HFFc6 (cell line): ENCODE measurements around the gene FOSL1. TPM values are rescaled to one million over a fixed set of nuclear protein-coding genes. Genes with fewer than 3 reads are reported as not detected.

ENCODE experiments used
- DNase-seq: peaks from one replicate; pipeline ENCODE4 v3.0.0-alpha.2; 2018
- H3K27ac Mint-ChIP-seq: 2 replicates; pipeline ENCODE4 v1.8.0; 2020; ENCODE audit warnings: mild to moderate bottlenecking, mixed read lengths
- H3K27me3 Mint-ChIP-seq: 2 replicates; pipeline ENCODE4 v1.8.0; 2021; ENCODE audit warnings: mild to moderate bottlenecking, moderate library complexity, mixed read lengths; ENCODE audit not compliant: insufficient read depth
- H3K36me3 Mint-ChIP-seq: 2 replicates; pipeline ENCODE4 v1.8.0; 2021; ENCODE audit warnings: low read depth, mixed read lengths
- H3K4me1 Mint-ChIP-seq: 2 replicates; pipeline ENCODE4 v1.8.0; 2020; ENCODE audit warnings: low read depth, mixed read lengths
- H3K4me3 Mint-ChIP-seq: 2 replicates; pipeline ENCODE4 v1.8.0; 2020; ENCODE audit warnings: mild to moderate bottlenecking, moderate library complexity, mixed read lengths
- H3K9me3 Mint-ChIP-seq: 2 replicates; pipeline ENCODE4 v1.8.0; 2020; ENCODE audit warnings: mild to moderate bottlenecking, mixed read lengths
- total RNA-seq, 6 experiments: library from RNA; stranded (reverse); fragmentation: NEBNext Ultra II Directional; extraction: Animal tissue kit (Norgen Biotek cat#: 25700); gene quantifications; 2 replicates in 1 of 6; 3 replicates in 5 of 6; pipeline ENCODE4 v1.2.3, GENCODE V29; 2021
- TF ChIP-seq, protein P1 (sequence below): fragments of 200-600 bp; sonication (generic); IDR thresholded peaks from 2 replicates; pipeline ENCODE4 v1.5.0; 2021; ENCODE audit warnings: antibody characterized with exemption, mild to moderate bottlenecking

Gene FOSL1
- total RNA-seq, 6 experiments from 2014 or later: 134 to 275 (median 234) TPM

DNA sequence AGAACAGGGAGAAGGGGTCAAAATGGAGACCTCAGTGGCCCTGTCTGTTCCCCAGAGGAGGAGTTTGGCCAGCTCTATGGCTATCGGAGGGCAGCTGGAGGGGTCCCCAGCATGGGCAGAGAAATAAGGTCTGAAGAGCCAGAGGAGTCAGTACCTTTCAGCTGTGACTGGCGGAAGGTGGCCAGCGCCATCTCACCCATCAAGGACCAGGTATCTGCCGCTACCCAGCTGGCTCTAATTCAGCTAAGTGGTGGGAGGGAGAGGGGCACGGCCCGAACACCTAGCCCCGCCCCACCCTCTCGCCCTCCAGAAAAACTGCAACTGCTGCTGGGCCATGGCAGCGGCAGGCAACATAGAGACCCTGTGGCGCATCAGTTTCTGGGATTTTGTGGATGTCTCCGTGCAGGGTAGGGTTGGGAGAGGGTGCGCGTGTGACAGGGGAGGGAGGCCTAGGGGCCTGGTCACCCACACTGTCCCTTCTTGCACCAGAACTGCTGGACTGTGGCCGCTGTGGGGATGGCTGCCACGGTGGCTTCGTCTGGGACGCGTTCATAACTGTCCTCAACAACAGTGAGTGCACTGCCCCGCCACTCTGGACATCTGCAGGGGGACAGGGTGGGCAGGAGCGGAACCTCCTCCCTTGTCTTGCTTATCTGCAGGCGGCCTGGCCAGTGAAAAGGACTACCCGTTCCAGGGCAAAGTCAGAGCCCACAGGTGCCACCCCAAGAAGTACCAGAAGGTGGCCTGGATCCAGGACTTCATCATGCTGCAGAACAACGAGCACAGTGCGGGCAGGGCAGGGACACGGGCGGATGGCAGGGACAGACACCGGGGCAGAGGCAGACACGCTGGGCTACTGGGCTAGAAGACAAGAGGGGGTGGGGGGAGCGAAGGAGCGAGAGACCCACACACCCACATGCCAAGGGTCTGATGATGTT, 17.8 kb downstream of the FOSL1 start:
- Mint-ChIP-seq H3K9me3 (no peaks in the 10 kb centered on the region), H3K4me1 (peaks cover 37% of the 10 kb centered on the region), H3K36me3 (peaks cover 16% of the 10 kb centered on the region), H3K27me3 (peaks cover 16% of the 10 kb centered on the region), H3K4me3 (no peak overlapping the region), H3K27ac (no peak overlapping the region)
- TF ChIP-seq, protein P1, sequence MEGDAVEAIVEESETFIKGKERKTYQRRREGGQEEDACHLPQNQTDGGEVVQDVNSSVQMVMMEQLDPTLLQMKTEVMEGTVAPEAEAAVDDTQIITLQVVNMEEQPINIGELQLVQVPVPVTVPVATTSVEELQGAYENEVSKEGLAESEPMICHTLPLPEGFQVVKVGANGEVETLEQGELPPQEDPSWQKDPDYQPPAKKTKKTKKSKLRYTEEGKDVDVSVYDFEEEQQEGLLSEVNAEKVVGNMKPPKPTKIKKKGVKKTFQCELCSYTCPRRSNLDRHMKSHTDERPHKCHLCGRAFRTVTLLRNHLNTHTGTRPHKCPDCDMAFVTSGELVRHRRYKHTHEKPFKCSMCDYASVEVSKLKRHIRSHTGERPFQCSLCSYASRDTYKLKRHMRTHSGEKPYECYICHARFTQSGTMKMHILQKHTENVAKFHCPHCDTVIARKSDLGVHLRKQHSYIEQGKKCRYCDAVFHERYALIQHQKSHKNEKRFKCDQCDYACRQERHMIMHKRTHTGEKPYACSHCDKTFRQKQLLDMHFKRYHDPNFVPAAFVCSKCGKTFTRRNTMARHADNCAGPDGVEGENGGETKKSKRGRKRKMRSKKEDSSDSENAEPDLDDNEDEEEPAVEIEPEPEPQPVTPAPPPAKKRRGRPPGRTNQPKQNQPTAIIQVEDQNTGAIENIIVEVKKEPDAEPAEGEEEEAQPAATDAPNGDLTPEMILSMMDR: no peak
- DNase-seq: no peak

DNA sequence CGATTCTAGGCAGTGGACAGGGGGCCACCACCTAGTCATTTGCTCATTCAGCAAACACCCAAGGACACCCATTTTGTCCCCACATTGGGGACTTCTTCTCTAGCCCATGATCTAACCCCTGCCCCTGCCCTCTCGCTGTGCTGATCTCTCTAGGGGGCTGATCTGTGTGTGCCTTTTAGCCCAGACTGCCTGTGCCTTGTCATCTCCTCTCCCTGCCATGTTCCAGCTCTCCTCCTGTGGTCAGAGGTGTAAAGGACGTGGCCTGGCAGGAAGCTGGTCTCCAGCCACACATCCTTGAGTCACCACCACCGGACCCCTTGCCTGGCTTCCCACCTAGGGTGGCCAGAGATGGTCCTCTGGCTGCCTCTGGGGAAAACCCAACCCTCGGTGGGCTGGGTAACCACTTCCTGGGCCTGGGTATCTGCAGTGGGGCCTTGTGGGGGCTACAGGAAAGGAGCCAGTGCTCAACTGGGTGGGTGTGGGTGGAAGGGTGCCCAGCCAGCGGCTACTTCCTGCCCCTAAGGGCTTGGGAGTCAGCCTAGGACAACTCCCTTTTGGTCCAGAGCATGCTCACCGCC, 19.3 kb downstream of the FOSL1 start:
- H3K27ac Mint-ChIP-seq: peak overlapping the region; percentile 71
- H3K9me3 Mint-ChIP-seq: no peaks in the 10 kb centered on the region
- peaks cover 24% of the 10 kb centered on the region for H3K4me1 Mint-ChIP-seq
- H3K36me3 Mint-ChIP-seq: peaks cover 8% of the 10 kb centered on the region
- DNase-seq: no peak
- TF ChIP-seq, protein P1: no peak
- H3K4me3 Mint-ChIP-seq: no peak overlapping the region; the same call in 1 of the 2 replicates
- peaks cover 7% of the 10 kb centered on the region for H3K27me3 Mint-ChIP-seq

DNA sequence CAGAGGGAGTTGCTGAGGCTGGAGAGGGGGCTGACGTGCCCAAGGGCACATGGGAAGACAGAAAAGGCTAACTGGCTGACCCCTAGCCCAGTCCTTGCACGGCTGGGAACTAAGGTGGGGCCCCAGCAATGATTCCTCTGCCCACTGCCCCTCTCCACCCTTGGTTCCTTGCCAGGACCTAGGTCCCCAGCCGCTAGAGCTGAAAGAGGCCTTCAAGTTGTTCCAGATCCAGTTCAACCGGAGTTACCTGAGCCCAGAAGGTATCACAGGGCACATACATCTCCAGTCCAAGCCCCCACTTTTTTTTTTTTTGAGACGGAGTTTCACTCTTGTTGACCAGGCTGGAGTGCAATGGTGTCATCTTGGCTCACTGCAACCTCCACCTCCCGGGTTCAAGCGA, 20.2 kb downstream of the FOSL1 start:
- peaks cover 8% of the 10 kb centered on the region for H3K36me3 Mint-ChIP-seq
- TF ChIP-seq, protein P1: no peak
- H3K27me3 Mint-ChIP-seq: peaks cover 7% of the 10 kb centered on the region
- H3K4me3 Mint-ChIP-seq: no peak overlapping the region
- peaks cover 22% of the 10 kb centered on the region for H3K4me1 Mint-ChIP-seq
- no peak for DNase-seq
- H3K9me3 Mint-ChIP-seq: no peaks in the 10 kb centered on the region
- no peak overlapping the region for H3K27ac Mint-ChIP-seq

DNA sequence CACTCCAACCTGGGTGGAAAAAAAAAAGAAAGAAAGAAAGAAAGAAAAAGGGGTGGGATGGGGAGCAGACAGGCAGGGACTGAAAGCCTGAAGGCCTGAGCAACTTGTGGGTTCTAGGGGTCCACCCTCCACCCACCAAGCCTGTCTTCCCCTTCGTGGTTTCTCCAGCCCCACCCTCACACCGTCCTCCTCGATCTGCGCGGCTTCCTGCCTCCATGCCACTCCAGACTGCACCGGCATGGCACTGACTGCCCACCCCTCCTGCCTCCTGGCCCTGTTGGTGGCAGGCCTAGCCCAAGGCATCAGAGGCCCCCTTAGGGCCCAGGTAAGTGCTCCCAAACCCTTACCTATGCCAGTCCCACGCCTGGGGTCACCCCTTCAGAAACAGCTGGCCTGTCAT, 20.6 kb downstream of the FOSL1 start, which contains the start of gene CTSW:
CTSW (plus strand) TSS at position 221 of the 400 bp plus-strand sequence; CDS start at position 239, 18 bp downstream.
- Mint-ChIP-seq H3K4me3 (no peak within 1 kb of the TSS; the same call in 1 of the 2 replicates), H3K9me3 (no peaks in the 10 kb centered on the region), H3K4me1 (peaks cover 18% of the 10 kb centered on the region)

DNA sequence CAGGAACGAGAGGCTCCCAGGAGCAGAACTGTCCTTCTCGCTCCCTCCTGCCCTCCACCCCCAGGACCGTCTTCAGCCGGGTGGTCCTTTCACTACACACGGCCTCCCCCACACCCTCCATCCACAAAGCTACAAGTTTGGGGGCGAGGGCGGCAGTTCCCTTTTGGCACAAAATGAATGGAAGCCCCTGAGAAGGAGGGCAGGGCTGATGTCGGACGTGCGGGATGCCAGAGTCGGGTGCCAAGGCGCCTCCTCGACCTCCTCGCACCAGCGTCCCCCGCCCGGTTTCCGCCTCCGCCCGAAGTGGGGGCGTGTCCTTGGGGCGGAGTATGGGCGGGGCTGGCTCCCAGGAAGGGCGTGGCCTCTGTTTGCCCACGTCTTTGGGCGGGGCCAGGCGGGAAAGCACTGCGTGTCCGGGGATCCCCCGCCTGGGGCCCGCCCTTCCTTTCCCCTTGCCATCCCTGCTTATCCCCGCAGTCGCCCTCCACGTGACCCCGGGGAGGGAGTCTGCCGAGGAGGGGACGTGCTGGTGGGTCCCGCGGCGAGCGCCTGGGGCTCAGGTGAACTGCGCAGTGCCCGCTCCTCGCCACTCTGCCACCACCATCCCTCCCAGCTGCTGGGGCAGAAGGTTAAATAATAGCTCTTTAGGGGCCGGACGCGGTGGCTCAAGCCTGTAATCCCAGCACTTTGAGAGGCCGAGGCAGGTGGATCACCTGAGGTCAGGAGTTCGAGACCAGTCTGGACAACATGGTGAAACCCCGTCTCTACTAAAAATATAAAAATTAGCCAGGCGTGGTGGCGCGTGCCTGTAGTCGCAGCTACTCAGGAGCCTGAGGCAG, 26.7 kb downstream of the FOSL1 start:
- H3K36me3 Mint-ChIP-seq: peaks cover 21% of the 10 kb centered on the region
- H3K27ac Mint-ChIP-seq: peak overlapping the region; percentile 90
- H3K4me1 Mint-ChIP-seq: peaks cover 38% of the 10 kb centered on the region
- H3K27me3 Mint-ChIP-seq: peaks cover 14% of the 10 kb centered on the region
- peak; percentile 86 for DNase-seq
- no peaks in the 10 kb centered on the region for H3K9me3 Mint-ChIP-seq
- TF ChIP-seq, protein P1: no peak
- H3K4me3 Mint-ChIP-seq: peak overlapping the region; percentile 90

More for the DNA sequence above, 20.6 kb downstream of the FOSL1 start, which contains the start of gene CTSW:
- TF ChIP-seq, protein P1: no peak
- H3K36me3 Mint-ChIP-seq: peaks cover 6% of the 10 kb centered on the region
- H3K27ac Mint-ChIP-seq: peak within 1 kb of the TSS; percentile 71
- H3K27me3 Mint-ChIP-seq: peaks cover 5% of the 10 kb centered on the region
- DNase-seq: no peak
